ENCODE measurements around the gene FAM120B.

Gene FAM120B

GRCh38 chr6:170291271-170292110, 15.1 kb upstream of the FAM120B start:
- peak overlapping the region; percentile 15 for H3K9ac ChIP-seq (ENCODE audit: low read length)

GRCh38 chr6:170292111-170292406, 14.5 kb upstream of the FAM120B start:
- H3K9me3 ChIP-seq (ENCODE audit: control insufficient read depth, low read length) = no peaks in the 10 kb centered on the region
- H3K27me3 ChIP-seq (ENCODE audit: control insufficient read depth, insufficient read depth, low read length) = peaks cover 96% of the 10 kb centered on the region
- no peak overlapping the region for H3K4me3 ChIP-seq (ENCODE audit: low read length)
- no peak overlapping the region for H3K9ac ChIP-seq (ENCODE audit: low read length)
- peaks cover 59% of the 10 kb centered on the region for H3K4me1 ChIP-seq (ENCODE audit: control insufficient read depth, insufficient read depth, low read length)
- H3K36me3 ChIP-seq (ENCODE audit: control insufficient read depth, insufficient read depth, low read length) = no peaks in the 10 kb centered on the region

More at GRCh38 chr6:170291271-170292110, 15.1 kb upstream of the FAM120B start:
- Histone ChIP-seq H3K4me1 (ENCODE audit: control insufficient read depth, insufficient read depth, low read length) (peaks cover 59% of the 10 kb centered on the region), H3K27me3 (ENCODE audit: control insufficient read depth, insufficient read depth, low read length) (peaks cover 96% of the 10 kb centered on the region), H3K36me3 (ENCODE audit: control insufficient read depth, insufficient read depth, low read length) (no peaks in the 10 kb centered on the region), H3K4me3 (ENCODE audit: low read length) (no peak overlapping the region), H3K9me3 (ENCODE audit: control insufficient read depth, low read length) (no peaks in the 10 kb centered on the region)

GRCh38 chr6:170292407-170293158, 14.0 kb upstream of the FAM120B start:
- Histone ChIP-seq H3K36me3 (ENCODE audit: control insufficient read depth, insufficient read depth, low read length) (no peaks in the 10 kb centered on the region), H3K4me1 (ENCODE audit: control insufficient read depth, insufficient read depth, low read length) (peaks cover 60% of the 10 kb centered on the region), H3K27me3 (ENCODE audit: control insufficient read depth, insufficient read depth, low read length) (peaks cover 96% of the 10 kb centered on the region), H3K9me3 (ENCODE audit: control insufficient read depth, low read length) (no peaks in the 10 kb centered on the region), H3K4me3 (ENCODE audit: low read length) (no peak overlapping the region), H3K9ac (ENCODE audit: low read length) (no peak overlapping the region)

- H3K9me3 ChIP-seq (ENCODE audit: control insufficient read depth, low read length) = no peaks in the 10 kb centered on the region
- no peak overlapping the region for H3K9ac ChIP-seq (ENCODE audit: low read length)
- H3K27me3 ChIP-seq (ENCODE audit: control insufficient read depth, insufficient read depth, low read length) = peaks cover 91% of the 10 kb centered on the region
- H3K4me1 ChIP-seq (ENCODE audit: control insufficient read depth, insufficient read depth, low read length) = peaks cover 54% of the 10 kb centered on the region
- no peak overlapping the region for H3K4me3 ChIP-seq (ENCODE audit: low read length)
- no peaks in the 10 kb centered on the region for H3K36me3 ChIP-seq (ENCODE audit: control insufficient read depth, insufficient read depth, low read length)
Measured at GRCh38 chr6:170293341-170294231, 13.0 kb upstream of the FAM120B start.

- Histone ChIP-seq H3K9ac (ENCODE audit: low read length) (no peak overlapping the region), H3K4me1 (ENCODE audit: control insufficient read depth, insufficient read depth, low read length) (peaks cover 49% of the 10 kb centered on the region), H3K9me3 (ENCODE audit: control insufficient read depth, low read length) (no peaks in the 10 kb centered on the region), H3K27me3 (ENCODE audit: control insufficient read depth, insufficient read depth, low read length) (peaks cover 84% of the 10 kb centered on the region), H3K4me3 (ENCODE audit: low read length) (no peak overlapping the region), H3K36me3 (ENCODE audit: control insufficient read depth, insufficient read depth, low read length) (no peaks in the 10 kb centered on the region)
Measured at GRCh38 chr6:170294298-170294730, 12.2 kb upstream of the FAM120B start.

- H3K27me3 ChIP-seq (ENCODE audit: control insufficient read depth, insufficient read depth, low read length) = peaks cover 77% of the 10 kb centered on the region
- peak overlapping the region; percentile 37 for H3K9ac ChIP-seq (ENCODE audit: low read length)
- no peaks in the 10 kb centered on the region for H3K36me3 ChIP-seq (ENCODE audit: control insufficient read depth, insufficient read depth, low read length)
- H3K4me3 ChIP-seq (ENCODE audit: low read length) = no peak overlapping the region
- H3K4me1 ChIP-seq (ENCODE audit: control insufficient read depth, insufficient read depth, low read length) = peaks cover 49% of the 10 kb centered on the region
- no peaks in the 10 kb centered on the region for H3K9me3 ChIP-seq (ENCODE audit: control insufficient read depth, low read length)
Measured at GRCh38 chr6:170294813-170295509, 11.6 kb upstream of the FAM120B start.

GRCh38 chr6:170295510-170296422, 10.8 kb upstream of the FAM120B start:
- Histone ChIP-seq H3K27me3 (ENCODE audit: control insufficient read depth, insufficient read depth, low read length) (peaks cover 69% of the 10 kb centered on the region), H3K4me1 (ENCODE audit: control insufficient read depth, insufficient read depth, low read length) (peaks cover 49% of the 10 kb centered on the region), H3K9ac (ENCODE audit: low read length) (peak overlapping the region; percentile 37), H3K9me3 (ENCODE audit: control insufficient read depth, low read length) (no peaks in the 10 kb centered on the region), H3K36me3 (ENCODE audit: control insufficient read depth, insufficient read depth, low read length) (no peaks in the 10 kb centered on the region), H3K4me3 (ENCODE audit: low read length) (no peak overlapping the region)

GRCh38 chr6:170296423-170296745, 10.2 kb upstream of the FAM120B start:
- peaks cover 49% of the 10 kb centered on the region for H3K4me1 ChIP-seq (ENCODE audit: control insufficient read depth, insufficient read depth, low read length)
- no peaks in the 10 kb centered on the region for H3K36me3 ChIP-seq (ENCODE audit: control insufficient read depth, insufficient read depth, low read length)
- peaks cover 66% of the 10 kb centered on the region for H3K27me3 ChIP-seq (ENCODE audit: control insufficient read depth, insufficient read depth, low read length)
- H3K4me3 ChIP-seq (ENCODE audit: low read length) = no peak overlapping the region
- H3K9me3 ChIP-seq (ENCODE audit: control insufficient read depth, low read length) = no peaks in the 10 kb centered on the region
- H3K9ac ChIP-seq (ENCODE audit: low read length) = no peak overlapping the region

- H3K4me3 ChIP-seq (ENCODE audit: low read length) = no peak overlapping the region
Measured at GRCh38 chr6:170296746-170297575, 9.6 kb upstream of the FAM120B start.

GRCh38 chr6:170297576-170298330, 8.8 kb upstream of the FAM120B start:
- no peaks in the 10 kb centered on the region for H3K9me3 ChIP-seq (ENCODE audit: control insufficient read depth, low read length)
- peaks cover 52% of the 10 kb centered on the region for H3K27me3 ChIP-seq (ENCODE audit: control insufficient read depth, insufficient read depth, low read length)
- no peaks in the 10 kb centered on the region for H3K36me3 ChIP-seq (ENCODE audit: control insufficient read depth, insufficient read depth, low read length)
- no peak overlapping the region for H3K9ac ChIP-seq (ENCODE audit: low read length)
- H3K4me1 ChIP-seq (ENCODE audit: control insufficient read depth, insufficient read depth, low read length) = peaks cover 36% of the 10 kb centered on the region
- H3K4me3 ChIP-seq (ENCODE audit: low read length) = no peak overlapping the region

More at GRCh38 chr6:170296746-170297575, 9.6 kb upstream of the FAM120B start:
- Histone ChIP-seq H3K27me3 (ENCODE audit: control insufficient read depth, insufficient read depth, low read length) (peaks cover 60% of the 10 kb centered on the region), H3K4me1 (ENCODE audit: control insufficient read depth, insufficient read depth, low read length) (peaks cover 44% of the 10 kb centered on the region), H3K9me3 (ENCODE audit: control insufficient read depth, low read length) (no peaks in the 10 kb centered on the region), H3K36me3 (ENCODE audit: control insufficient read depth, insufficient read depth, low read length) (no peaks in the 10 kb centered on the region), H3K9ac (ENCODE audit: low read length) (no peak overlapping the region)
